Measurements from ENCODE around the gene PLXNA2.

DNA sequence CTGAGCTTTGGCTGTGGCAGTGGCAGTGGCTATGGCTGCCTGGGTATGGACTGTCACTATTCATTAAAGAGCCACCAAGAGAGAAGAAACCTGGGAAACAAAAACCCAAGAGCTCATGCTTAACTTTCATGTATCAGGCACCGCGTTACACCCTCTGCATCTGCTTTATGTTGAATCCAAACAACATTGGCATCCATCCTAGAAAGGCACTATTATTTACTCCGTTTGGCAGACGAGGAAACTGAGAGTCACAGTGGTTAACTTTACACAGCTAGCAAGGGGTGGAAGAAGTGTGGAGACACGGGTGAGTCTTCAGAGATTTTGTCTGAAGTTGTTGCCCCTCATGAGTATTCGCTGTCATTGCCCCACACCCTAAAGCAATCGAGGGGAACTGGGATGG, 63.8 kb downstream of the PLXNA2 start:
- TF ChIP-seq, protein P1, sequence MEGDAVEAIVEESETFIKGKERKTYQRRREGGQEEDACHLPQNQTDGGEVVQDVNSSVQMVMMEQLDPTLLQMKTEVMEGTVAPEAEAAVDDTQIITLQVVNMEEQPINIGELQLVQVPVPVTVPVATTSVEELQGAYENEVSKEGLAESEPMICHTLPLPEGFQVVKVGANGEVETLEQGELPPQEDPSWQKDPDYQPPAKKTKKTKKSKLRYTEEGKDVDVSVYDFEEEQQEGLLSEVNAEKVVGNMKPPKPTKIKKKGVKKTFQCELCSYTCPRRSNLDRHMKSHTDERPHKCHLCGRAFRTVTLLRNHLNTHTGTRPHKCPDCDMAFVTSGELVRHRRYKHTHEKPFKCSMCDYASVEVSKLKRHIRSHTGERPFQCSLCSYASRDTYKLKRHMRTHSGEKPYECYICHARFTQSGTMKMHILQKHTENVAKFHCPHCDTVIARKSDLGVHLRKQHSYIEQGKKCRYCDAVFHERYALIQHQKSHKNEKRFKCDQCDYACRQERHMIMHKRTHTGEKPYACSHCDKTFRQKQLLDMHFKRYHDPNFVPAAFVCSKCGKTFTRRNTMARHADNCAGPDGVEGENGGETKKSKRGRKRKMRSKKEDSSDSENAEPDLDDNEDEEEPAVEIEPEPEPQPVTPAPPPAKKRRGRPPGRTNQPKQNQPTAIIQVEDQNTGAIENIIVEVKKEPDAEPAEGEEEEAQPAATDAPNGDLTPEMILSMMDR (IDR thresholded peaks at IDR 0.05): no peak
- no peak for TF ChIP-seq POLR2A (IDR thresholded peaks at IDR 0.05)
